Choroid plexus epithelial cell (primary cell): ENCODE results near the gene TSHR.

ENCODE experiments used
- DNase-seq: peaks from one replicate; pipeline ENCODE4 v3.0.0-alpha.2; 2010; ENCODE audit warnings: low read depth
- H3K4me3 ChIP-seq: 2 replicates; pipeline ENCODE4 v1.5.1; 2011; ENCODE audit warnings: low read depth, mild to moderate bottlenecking, control low read depth, low read length, moderate library complexity
- CTCF ChIP-seq: conservative IDR thresholded peaks from 2 replicates; pipeline ENCODE4 v1.5.1; 2011; ENCODE audit warnings: low read depth, mild to moderate bottlenecking, control low read depth, inconsistent platforms, low read length, moderate library complexity

TSHR gene

GRCh38 chr14:80926397-80927082 lies 28.9 kb upstream of the TSHR start:
- peak; percentile 52 for DNase-seq
- no peak for TF ChIP-seq CTCF
- no peak overlapping the region for H3K4me3 ChIP-seq

DNA sequence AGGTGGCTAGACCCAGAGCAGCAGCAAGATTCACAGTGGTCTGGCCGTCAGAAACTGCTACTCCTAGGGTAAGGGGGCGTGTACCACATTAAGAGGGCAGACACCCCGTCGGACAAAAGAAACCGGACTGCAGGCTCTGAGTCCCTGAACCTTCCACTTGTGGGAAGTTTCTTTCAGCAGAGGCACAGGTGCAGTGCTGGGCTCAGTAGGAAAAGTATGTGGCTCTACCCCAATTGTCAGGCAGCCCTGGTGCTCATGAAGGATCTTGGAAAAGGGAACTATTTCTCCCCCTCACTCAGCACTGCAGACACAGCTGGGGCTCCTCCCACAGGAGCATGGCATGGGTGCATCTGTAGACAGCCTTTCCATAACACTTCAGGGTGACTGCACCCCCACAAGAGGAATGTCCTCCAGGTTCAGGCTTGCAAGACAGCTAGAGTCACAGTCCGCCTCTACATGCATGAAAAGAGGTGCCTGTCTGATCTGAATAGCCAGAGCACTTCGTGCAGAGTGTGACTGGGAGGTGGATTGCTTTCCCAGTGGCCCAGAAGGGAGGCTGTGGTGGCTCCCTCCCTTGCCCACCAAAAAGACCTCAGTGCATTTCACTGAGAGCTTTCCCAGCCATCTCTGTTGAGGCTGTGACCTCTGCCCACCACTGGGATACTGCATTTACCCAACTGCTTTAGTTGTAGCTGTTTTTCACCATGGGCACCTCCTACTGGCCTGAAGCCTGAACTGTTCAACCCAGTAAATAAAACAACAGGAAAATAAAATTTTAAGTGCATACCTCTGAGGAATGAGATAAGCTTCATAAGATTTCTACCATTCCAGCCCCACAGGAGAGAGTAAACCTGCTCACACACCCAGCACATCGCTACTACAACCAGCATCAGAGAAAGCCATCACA lies 28.1 kb upstream of the TSHR start:
- peak; percentile 24 for TF ChIP-seq CTCF
- no peak for DNase-seq
- H3K4me3 ChIP-seq = no peak overlapping the region

GRCh38 chr14:80930095-80930494 lies 25.3 kb upstream of the TSHR start:
- DNase-seq = no peak
- no peak overlapping the region for H3K4me3 ChIP-seq
- no peak for TF ChIP-seq CTCF

- TF ChIP-seq CTCF = no peak
- H3K4me3 ChIP-seq = peak overlapping the region; percentile 20
These were observed 24.5 kb upstream of the TSHR start for GRCh38 chr14:80930836-80931389.

GRCh38 chr14:80933282-80933681 lies 22.1 kb upstream of the TSHR start:
- DNase-seq = no peak
- TF ChIP-seq CTCF = no peak
- no peak overlapping the region for H3K4me3 ChIP-seq

More at GRCh38 chr14:80930836-80931389, 24.5 kb upstream of the TSHR start:
- DNase-seq = peak; percentile 93

DNA sequence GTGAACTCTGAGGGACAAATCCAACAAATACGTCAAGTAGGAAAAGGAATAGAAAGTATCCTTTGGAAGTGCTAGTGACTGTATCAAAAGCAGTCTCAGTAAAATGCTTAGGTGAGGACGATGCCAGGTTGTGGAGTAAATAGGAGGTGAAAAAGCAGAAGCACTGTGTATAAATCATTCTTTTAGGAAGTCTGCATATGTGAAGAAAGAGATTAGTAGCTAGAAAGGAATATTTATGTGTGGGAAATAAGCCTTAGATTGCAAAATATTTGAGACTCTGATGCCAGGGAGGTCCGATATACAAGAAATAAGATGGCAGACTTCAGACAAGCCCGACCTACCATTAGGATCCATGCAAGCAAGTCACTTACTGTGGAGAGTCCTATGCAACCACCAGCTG lies 21.7 kb upstream of the TSHR start:
- DNase-seq = no peak
- TF ChIP-seq CTCF = no peak

More for the DNA sequence above, 21.7 kb upstream of the TSHR start:
- H3K4me3 ChIP-seq = no peak overlapping the region
